Retina (tissue), 1 donor: Measurements from ENCODE around the gene OR5B17.
"Not testable (repeated sequence)": the region's sequence is repeated elsewhere in the genome, so short reads cannot be mapped to it uniquely, and the experiment has no call there.

Source experiments
- DNase-seq: peaks from one replicate; pipeline ENCODE4 v3.0.0-alpha.2; 2016

Gene OR5B17

GRCh38 chr11:58358969-58359368, at the start of gene OR5B17:
TSS of gene OR5B17 (minus strand) at chr11:58359069. CDS start at chr11:58359069, 0 bp downstream.
- no peak for DNase-seq

DNA sequence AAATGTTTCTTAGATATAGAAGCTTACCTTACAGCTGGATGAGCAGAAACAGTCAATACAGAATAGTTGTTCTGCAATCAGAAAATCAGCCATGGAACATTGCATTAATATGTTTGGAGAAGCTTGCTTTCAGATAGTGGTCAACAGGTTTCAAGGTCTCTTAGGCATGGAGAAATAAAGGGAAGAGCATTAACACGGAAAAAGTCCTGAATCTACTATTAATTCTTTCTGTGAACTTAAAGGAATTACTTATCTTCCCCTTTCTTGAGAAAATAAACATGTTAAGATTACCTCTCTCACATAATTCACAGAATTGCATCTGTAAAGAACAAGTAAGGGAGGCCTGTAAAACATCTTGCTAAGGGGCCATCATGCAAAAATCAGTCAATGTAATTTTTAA, 47.9 kb upstream of the OR5B17 start, which contains the start of gene OR5B3:
TSS of gene OR5B3 (minus strand) at position 101 of the 400 bp plus-strand sequence. CDS start 3,465 bp downstream, outside the sequence.
- DNase-seq, result no peak

GRCh38 chr11:58399622-58400021, 40.8 kb upstream of the OR5B17 start:
- DNase-seq, result not testable (repeated sequence)

GRCh38 chr11:58395581-58395980, 36.7 kb upstream of the OR5B17 start:
- no peak for DNase-seq

DNA sequence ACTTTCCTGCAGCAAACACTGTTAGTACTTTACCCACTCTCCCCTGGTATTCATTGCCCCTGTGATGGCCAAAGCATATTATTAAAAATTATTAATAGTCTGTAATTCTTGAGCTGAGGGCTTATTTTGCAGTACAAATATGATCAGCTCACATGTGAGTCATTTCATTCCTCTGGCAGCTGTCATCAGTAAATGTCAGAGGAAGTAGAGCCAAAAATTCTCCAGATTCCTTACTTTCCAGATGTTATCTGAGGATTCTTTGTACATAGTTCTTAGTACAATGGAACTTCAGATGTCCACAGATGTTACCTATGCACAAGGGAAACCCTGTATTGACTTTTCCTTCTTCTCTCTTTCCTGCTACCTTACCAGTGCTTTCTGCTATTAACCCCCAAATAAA, 35.3 kb upstream of the OR5B17 start:
- DNase-seq, result no peak

DNA sequence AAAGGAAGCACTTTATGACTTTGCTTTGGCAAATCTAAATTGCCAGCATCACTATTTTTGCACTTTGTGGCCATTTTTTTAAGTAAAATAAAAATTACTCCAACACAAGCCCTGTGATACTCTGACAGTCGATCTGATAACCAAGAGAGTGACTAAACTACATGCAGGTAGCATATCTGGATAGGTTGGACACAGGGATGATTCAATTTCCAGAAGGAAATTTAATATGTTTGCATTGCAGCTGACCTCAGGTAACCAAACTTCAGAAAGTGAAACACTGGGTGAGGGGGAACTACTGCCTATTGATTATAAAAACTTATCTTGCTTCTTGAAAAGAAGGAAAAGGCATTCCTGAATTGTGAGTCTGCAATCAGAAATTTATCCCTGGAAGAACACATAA, 33.9 kb upstream of the OR5B17 start:
- no peak for DNase-seq

GRCh38 chr11:58391879-58392278, 33.0 kb upstream of the OR5B17 start:
- no peak for DNase-seq

GRCh38 chr11:58390551-58391063, 31.7 kb upstream of the OR5B17 start:
- no peak for DNase-seq

- no peak for DNase-seq
Observed at GRCh38 chr11:58354727-58355126, 4.1 kb downstream of the OR5B17 start.

GRCh38 chr11:58345204-58345603, 13.7 kb downstream of the OR5B17 start:
- no peak for DNase-seq

- DNase-seq, result no peak
Observed at GRCh38 chr11:58334708-58335107, 24.2 kb downstream of the OR5B17 start.

- no peak for DNase-seq
Observed at GRCh38 chr11:58330861-58331260, 28.0 kb downstream of the OR5B17 start.

GRCh38 chr11:58318532-58318931, 40.3 kb downstream of the OR5B17 start:
- DNase-seq, result no peak

DNA sequence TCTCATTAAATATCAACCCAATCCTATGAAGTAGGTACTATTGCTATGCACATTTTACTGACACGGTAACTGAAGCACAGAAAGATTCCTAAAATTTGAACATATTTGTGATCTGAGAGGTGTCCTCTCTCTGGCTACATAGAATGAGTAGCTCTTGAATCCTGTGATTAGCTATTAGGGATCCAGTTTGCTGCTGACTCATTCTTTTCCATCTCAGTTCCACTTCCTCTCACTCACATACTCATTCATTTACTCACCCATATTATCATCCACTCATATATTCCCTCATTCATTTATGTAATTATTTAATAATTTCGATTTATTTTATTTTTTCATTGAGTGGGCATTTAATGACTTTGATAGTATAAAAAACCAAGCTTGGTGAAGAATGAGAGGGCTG, 42.7 kb downstream of the OR5B17 start:
- no peak for DNase-seq
